ENCODE measurements around the gene NOPCHAP1. TPM values are rescaled to one million over a fixed set of nuclear protein-coding genes. Genes with fewer than 3 reads are reported as not detected.

Gene NOPCHAP1
- total RNA-seq, 4 donors from 2014 or later, result 8.6 to 29.4 (median 14.5) TPM

GRCh38 chr12:105018012-105018411 is 31.9 kb downstream of the NOPCHAP1 start:
- intact Hi-C loops (cut with DNase I; ENCODE audit: low total_unique reads), result no loop called here

DNA sequence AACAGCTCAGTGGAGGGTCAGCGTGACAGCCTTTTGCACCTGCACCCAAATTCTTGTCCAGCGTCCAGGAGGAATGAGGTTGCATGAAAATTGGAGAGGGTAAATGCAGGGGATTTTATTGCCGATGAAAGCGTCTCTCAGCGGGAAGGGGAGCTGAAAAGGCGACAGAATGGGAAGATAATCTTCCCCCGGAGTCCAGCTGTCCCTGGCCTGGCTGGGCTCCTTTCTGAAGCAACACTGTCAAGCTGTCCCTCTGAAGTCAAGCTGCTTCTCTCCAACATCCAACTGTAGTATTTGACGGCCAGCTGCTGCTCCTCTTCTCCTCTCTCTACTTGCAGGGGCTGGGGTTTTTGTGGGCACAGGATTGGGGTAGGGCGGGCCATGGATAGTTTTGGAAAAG is 32.7 kb downstream of the NOPCHAP1 start:
- Histone ChIP-seq H3K4me3 (no peak overlapping the region), H3K36me3 (no peaks in the 10 kb centered on the region), H3K4me1 (no peaks in the 10 kb centered on the region), H3K27ac (no peak overlapping the region), H3K9me3 (no peaks in the 10 kb centered on the region), H3K27me3 (no peaks in the 10 kb centered on the region)
- intact Hi-C loops (cut with DNase I; ENCODE audit: low total_unique reads), result no loop called here
- TF ChIP-seq POLR2A (IDR thresholded peaks at IDR 0.05), result no peak
- TF ChIP-seq, protein P1, sequence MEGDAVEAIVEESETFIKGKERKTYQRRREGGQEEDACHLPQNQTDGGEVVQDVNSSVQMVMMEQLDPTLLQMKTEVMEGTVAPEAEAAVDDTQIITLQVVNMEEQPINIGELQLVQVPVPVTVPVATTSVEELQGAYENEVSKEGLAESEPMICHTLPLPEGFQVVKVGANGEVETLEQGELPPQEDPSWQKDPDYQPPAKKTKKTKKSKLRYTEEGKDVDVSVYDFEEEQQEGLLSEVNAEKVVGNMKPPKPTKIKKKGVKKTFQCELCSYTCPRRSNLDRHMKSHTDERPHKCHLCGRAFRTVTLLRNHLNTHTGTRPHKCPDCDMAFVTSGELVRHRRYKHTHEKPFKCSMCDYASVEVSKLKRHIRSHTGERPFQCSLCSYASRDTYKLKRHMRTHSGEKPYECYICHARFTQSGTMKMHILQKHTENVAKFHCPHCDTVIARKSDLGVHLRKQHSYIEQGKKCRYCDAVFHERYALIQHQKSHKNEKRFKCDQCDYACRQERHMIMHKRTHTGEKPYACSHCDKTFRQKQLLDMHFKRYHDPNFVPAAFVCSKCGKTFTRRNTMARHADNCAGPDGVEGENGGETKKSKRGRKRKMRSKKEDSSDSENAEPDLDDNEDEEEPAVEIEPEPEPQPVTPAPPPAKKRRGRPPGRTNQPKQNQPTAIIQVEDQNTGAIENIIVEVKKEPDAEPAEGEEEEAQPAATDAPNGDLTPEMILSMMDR (IDR thresholded peaks at IDR 0.05), result no peak
- no peak for DNase-seq

More at GRCh38 chr12:105018012-105018411, 31.9 kb downstream of the NOPCHAP1 start:
- no peaks in the 10 kb centered on the region for H3K4me1 ChIP-seq
- no peaks in the 10 kb centered on the region for H3K9me3 ChIP-seq
- H3K27ac ChIP-seq, result no peak overlapping the region
- no peaks in the 10 kb centered on the region for H3K27me3 ChIP-seq
- no peak for DNase-seq
- H3K36me3 ChIP-seq, result no peaks in the 10 kb centered on the region
- H3K4me3 ChIP-seq, result no peak overlapping the region
- no peak for TF ChIP-seq POLR2A (IDR thresholded peaks at IDR 0.05)
- TF ChIP-seq, protein P1 (IDR thresholded peaks at IDR 0.05), result no peak

DNA sequence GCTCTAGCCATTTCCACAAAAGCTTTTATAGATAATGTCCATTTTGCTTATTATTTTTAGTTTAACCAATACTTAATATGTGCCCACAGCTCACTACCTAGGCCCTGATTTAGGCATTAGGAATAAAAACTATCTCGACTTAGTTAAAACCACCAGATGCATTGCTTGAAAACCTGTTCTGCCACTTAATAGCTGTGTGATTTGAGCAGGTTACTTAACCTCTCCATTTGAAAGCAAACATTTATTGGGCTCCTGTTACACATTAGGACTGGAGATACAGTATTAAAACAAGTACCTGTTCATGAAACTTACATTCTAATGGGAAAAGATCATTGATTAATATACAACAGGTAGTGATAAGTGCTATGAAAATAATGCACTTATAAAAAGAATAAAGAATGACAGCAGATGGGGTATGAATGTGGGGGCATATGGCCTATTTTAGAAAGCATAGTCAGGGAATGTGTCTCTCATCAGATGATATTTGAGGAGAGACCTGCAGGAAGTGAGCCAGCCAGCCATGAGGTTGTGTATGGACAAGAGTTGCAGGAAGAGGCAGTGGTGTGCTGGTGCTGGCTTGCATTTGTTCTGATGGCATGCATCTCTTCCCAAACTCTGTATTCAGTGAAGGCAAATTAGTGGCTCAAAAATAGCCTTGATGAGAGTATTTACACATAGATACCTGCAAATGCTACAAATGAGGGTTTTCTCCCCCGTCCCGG is 34.3 kb downstream of the NOPCHAP1 start:
- no peak for DNase-seq
- Histone ChIP-seq H3K27me3 (no peaks in the 10 kb centered on the region), H3K4me1 (no peaks in the 10 kb centered on the region), H3K9me3 (no peaks in the 10 kb centered on the region), H3K4me3 (no peak overlapping the region), H3K36me3 (no peaks in the 10 kb centered on the region), H3K27ac (no peak overlapping the region)
- TF ChIP-seq, protein P1 (IDR thresholded peaks at IDR 0.05), result no peak
- no peak for TF ChIP-seq POLR2A (IDR thresholded peaks at IDR 0.05)
- intact Hi-C loops (cut with DNase I; ENCODE audit: low total_unique reads), result no loop called here

DNA sequence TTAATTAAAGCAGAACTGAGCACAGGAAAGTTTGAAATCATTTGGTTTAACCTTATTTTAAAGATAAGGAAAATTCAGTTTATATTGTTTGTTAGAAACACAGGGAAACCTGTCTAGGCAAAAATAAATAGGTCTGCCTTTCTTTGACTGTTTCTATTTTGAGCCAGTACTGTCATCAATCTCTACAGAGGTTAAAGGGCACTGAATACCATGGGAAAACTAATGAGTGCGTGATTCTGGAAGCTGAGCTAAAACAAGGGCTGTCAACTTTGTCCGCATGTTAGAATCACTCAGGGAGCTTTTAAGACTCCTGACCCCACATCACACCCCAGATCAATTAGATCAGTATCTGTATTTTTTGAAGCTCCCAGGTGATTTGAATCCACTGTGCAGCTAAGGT is 38.8 kb downstream of the NOPCHAP1 start:
- peak overlapping the region; percentile 56 to 66 for H3K27ac ChIP-seq
- DNase-seq, result no peak
- intact Hi-C loops (cut with DNase I; ENCODE audit: low total_unique reads), result no loop called here

GRCh38 chr12:105025890-105026289 is 39.8 kb downstream of the NOPCHAP1 start:
- intact Hi-C loops (cut with DNase I; ENCODE audit: low total_unique reads), result no loop called here
- peak overlapping the region; percentile 56 to 66 for H3K27ac ChIP-seq
- H3K9me3 ChIP-seq, result no peaks in the 10 kb centered on the region
- TF ChIP-seq, protein P1 (IDR thresholded peaks at IDR 0.05), result no peak
- no peak for TF ChIP-seq POLR2A (IDR thresholded peaks at IDR 0.05)
- no peaks in the 10 kb centered on the region for H3K27me3 ChIP-seq
- peak; percentile 59 to 61 for DNase-seq
- H3K4me1 ChIP-seq, result no peaks in the 10 kb centered on the region
- no peaks in the 10 kb centered on the region for H3K36me3 ChIP-seq
- no peak overlapping the region for H3K4me3 ChIP-seq

More for the DNA sequence above, 38.8 kb downstream of the NOPCHAP1 start:
- no peaks in the 10 kb centered on the region for H3K9me3 ChIP-seq
- H3K4me3 ChIP-seq, result no peak overlapping the region
- H3K4me1 ChIP-seq, result no peaks in the 10 kb centered on the region
- no peaks in the 10 kb centered on the region for H3K36me3 ChIP-seq
- H3K27me3 ChIP-seq, result no peaks in the 10 kb centered on the region
- TF ChIP-seq, protein P1 (IDR thresholded peaks at IDR 0.05), result no peak
- TF ChIP-seq POLR2A (IDR thresholded peaks at IDR 0.05), result no peak
